ENCODE results near the gene SEMA4D.

Gene SEMA4D

GRCh38 chr9:89366711-89367110 lies 131.2 kb downstream of the SEMA4D start:
- ChIA-PET CTCF (interaction anchor here (1.1 kb wide), 1 partner anchor 13 kb away, joined by 3 read pairs; no protein-coding TSS in a partner anchor), POLR2A (interaction anchor here (1.5 kb wide), 1 partner anchor 48 kb away, joined by 3 read pairs; the partner anchor contains the start of gene SECISBP2)
- no peak for TF ChIP-seq CTCF (IDR thresholded peaks at IDR 0.05; ENCODE audit: control extremely low read depth, extremely low read depth, low read depth, missing control alignments)
- no peak for DNase-seq (ENCODE audit: extremely low spot score)

GRCh38 chr9:89365532-89365912 lies 132.4 kb downstream of the SEMA4D start:
- TF ChIP-seq CTCF (IDR thresholded peaks at IDR 0.05; ENCODE audit: control extremely low read depth, extremely low read depth, low read depth, missing control alignments): no peak
- ChIA-PET CTCF (no interaction called here), POLR2A (no interaction called here)
- no peak for DNase-seq (ENCODE audit: extremely low spot score)

GRCh38 chr9:89364666-89365531 lies 133.0 kb downstream of the SEMA4D start:
- TF ChIP-seq CTCF (IDR thresholded peaks at IDR 0.05; ENCODE audit: control extremely low read depth, extremely low read depth, low read depth, missing control alignments): no peak
- ChIA-PET POLR2A (no interaction called here), CTCF (no interaction called here)
- DNase-seq (ENCODE audit: extremely low spot score): no peak

GRCh38 chr9:89363921-89364665 lies 133.8 kb downstream of the SEMA4D start:
- TF ChIP-seq CTCF (IDR thresholded peaks at IDR 0.05; ENCODE audit: control extremely low read depth, extremely low read depth, low read depth, missing control alignments): no peak
- POLR2A ChIA-PET: interaction anchor here (0.6 kb wide), 1 partner anchor 24 kb away, joined by 4 read pairs; no protein-coding TSS in a partner anchor
- no peak for DNase-seq (ENCODE audit: extremely low spot score)
- CTCF ChIA-PET: interaction anchor here (1.1 kb wide), 1 partner anchor 11 kb away, joined by 5 read pairs; no protein-coding TSS in a partner anchor

- no peak for DNase-seq (ENCODE audit: extremely low spot score)
- ChIA-PET CTCF (interaction anchor here (1.1 kb wide), 1 partner anchor 12 kb away, joined by 5 read pairs; no protein-coding TSS in a partner anchor), POLR2A (no interaction called here)
- TF ChIP-seq CTCF (IDR thresholded peaks at IDR 0.05; ENCODE audit: control extremely low read depth, extremely low read depth, low read depth, missing control alignments): no peak
These were observed 134.6 kb downstream of the SEMA4D start for GRCh38 chr9:89363311-89363670.

GRCh38 chr9:89362647-89363310 lies 135.1 kb downstream of the SEMA4D start:
- POLR2A ChIA-PET: interaction anchor here (0.6 kb wide), 1 partner anchor 15 kb away, joined by 8 read pairs; no protein-coding TSS in a partner anchor
- no peak for TF ChIP-seq CTCF (IDR thresholded peaks at IDR 0.05; ENCODE audit: control extremely low read depth, extremely low read depth, low read depth, missing control alignments)
- CTCF ChIA-PET: interaction anchor here (1.4 kb wide), 1 partner anchor 19 kb away, joined by 3 read pairs; no protein-coding TSS in a partner anchor
- no peak for DNase-seq (ENCODE audit: extremely low spot score)
